Jurkat, Clone E6-1 (cell line): ENCODE results near the gene RPTOR.

Experiments used
- DNase-seq: peaks from one replicate; pipeline ENCODE4 v3.0.0-alpha.2; 2011; ENCODE audit warnings: low read depth, low spot score
- H3K4me3 ChIP-seq: 2 replicates; pipeline ENCODE4 v1.5.1; 2011; ENCODE audit warnings: mild to moderate bottlenecking, low read length, control low read depth, moderate library complexity

RPTOR gene

DNA sequence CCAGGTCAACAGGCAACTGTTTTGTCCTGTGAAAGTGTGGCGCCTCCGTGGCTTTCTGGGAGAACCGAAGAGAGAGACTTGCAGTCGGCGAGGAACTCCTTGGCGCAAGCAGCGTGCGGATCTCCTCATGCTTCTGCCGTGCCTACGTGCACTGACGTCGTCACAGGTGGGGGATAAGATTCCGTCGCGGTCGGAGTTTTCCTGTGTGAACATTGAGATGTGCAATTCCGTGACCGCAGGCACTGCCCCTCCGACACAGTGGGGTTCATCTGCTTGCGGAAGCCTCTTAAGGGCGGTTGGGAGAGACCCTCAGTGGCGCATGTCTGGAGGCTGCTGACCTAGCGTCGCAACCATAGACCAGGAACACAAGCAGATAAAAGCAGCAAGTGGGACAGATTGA, 234.7 kb downstream of the RPTOR start:
- no peak for DNase-seq
- no peak overlapping the region for H3K4me3 ChIP-seq

DNA sequence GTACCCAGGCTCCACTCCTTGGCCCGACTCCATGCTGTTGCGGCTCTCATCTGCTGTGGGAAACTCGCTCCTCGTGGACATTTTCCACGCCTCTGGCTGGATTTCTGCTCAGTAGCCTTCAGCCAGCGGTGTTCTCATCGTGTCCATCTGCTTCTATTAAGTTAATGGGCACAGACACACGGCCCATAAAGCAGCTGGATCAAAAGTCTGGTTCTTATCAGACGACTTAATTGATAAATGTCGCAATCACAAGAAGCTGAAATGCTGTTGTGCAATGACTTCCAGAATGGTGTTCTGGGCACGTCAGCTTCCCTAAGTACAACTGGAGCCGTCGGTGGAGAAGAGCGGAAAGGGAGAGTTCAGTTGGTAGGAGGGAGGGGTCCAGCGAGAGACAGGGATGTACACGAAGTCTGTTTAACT, 235.3 kb downstream of the RPTOR start:
- no peak overlapping the region; the same call in 1 of the 2 replicates for H3K4me3 ChIP-seq
- no peak for DNase-seq

DNA sequence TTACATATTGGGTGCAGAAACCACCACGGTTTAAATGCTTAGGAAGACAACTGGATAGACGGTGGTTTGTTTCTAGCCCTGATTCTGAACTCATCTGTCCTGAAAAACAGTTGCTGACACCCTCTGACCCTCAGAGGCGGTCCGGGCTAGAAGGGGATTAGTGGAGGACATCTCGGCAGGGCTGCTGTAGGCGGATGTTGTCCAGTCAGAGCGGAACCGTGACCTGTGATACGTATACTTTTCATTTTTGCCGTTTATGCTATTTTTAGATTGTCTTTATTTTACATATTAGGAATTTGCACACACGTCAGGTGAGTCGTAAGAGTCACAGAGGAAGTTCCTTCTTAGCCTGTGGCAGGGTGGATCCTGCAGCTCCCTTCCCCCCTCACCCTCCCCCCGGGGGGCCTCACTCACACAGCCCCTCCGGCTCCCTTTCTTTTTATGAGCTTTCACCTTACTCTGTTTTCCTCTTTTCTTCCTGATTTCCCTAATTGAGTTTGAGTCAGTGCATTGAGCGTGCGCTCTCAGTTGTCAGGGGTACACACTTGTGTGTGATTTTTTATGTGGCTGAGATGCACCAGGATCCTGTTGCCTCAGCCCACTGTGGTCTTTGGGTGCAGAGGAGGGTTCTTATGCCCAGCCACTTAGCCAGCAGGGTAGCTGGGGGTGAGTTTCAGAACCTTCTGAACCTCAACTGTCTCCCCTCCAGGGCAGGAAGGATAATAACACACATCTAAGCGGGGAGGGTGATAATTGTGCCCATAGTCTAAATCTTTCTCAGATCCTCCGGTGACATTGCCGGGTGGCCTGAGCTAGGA, 236.0 kb downstream of the RPTOR start:
- DNase-seq = peak; percentile 83
- H3K4me3 ChIP-seq = peak overlapping the region; percentile 40

- H3K4me3 ChIP-seq = peak overlapping the region; percentile 40
- no peak for DNase-seq
These were observed 236.6 kb downstream of the RPTOR start for GRCh38 chr17:80781211-80781610.

DNA sequence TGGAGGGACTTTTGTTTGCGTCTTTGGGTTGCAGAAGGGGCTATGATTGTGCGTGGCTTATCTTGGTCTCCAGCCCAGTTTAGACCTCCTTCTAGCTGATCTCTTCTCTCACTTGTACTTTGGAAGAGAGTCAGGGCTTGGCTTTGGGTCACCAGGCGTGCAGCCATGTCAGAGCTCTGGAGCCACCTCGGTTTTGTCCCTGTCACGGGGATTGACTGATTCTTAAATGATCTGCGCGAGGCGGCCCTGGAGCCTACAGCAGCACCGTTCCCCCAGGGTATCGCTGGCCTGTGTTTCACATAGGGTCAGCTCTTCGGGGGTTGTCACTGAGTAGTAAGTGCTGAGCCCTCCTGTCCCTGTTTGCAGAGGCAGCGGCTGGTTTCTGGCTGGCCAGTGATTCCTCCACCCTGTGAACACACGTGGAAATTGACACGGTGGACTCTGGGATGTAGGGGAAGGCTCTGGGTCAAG, 237.2 kb downstream of the RPTOR start:
- no peak for DNase-seq
- peak overlapping the region; percentile 40 for H3K4me3 ChIP-seq

GRCh38 chr17:80782536-80783427, 238.1 kb downstream of the RPTOR start:
- DNase-seq = peak; percentile 93
- H3K4me3 ChIP-seq = peak overlapping the region; percentile 42

DNA sequence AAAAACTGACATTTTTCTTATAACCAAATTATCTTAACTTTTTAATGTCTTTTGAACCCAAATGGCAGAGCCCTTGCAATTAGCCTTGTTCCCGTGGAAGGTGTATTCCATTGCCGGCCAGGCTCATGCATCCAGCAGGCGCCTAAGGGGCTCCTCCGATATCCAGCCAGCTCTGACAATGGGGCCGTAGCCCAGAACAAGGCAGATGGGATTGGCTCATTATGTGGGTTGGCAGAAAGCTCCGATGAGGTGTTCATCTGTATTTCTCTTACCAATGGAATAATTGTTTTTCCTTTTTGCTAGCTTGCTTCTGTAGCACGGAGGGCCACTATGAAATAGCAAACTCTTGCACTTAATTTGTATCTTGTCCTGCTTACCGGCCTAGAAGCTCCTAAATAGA, 238.8 kb downstream of the RPTOR start:
- H3K4me3 ChIP-seq = peak overlapping the region; percentile 42
- no peak for DNase-seq

GRCh38 chr17:80783971-80784370, 239.3 kb downstream of the RPTOR start:
- DNase-seq = no peak
- no peak overlapping the region for H3K4me3 ChIP-seq

DNA sequence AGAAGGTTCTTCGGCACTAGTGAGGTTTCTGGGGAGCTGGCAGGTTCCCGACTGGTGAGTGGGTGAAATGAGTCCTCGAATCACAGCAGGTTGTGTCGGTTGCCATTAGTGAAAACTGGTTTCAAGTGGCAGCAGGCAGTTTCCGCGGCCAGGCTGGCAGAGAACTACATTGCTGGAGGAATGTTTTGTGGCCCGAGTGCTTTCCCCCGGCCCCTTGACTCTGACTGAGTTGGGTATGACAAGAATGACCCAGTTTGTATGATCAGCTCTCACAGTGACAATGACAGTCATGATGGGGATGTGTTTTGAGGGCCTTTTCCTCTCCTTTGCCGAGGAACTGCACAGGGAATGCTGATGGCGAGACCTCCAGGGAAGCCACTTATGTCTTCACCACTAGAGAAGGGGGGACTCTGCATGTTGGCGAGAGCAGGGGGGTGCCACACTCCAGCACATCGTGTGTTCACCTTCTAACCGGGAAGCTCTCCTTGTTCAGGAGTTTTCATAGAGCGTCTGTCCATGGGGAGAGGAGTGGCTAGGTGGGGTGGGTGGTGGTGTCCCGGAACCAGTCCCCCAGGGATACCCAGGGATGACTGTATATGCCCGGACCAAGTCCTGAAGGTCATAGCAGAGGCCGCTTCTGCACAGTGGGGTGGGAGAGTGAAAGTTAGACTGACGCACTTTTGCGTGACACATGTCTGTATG, 241.0 kb downstream of the RPTOR start:
- no peak for DNase-seq
- H3K4me3 ChIP-seq = no peak overlapping the region

- DNase-seq = no peak
- no peak overlapping the region for H3K4me3 ChIP-seq
These were observed 241.8 kb downstream of the RPTOR start for GRCh38 chr17:80786470-80786869.

DNA sequence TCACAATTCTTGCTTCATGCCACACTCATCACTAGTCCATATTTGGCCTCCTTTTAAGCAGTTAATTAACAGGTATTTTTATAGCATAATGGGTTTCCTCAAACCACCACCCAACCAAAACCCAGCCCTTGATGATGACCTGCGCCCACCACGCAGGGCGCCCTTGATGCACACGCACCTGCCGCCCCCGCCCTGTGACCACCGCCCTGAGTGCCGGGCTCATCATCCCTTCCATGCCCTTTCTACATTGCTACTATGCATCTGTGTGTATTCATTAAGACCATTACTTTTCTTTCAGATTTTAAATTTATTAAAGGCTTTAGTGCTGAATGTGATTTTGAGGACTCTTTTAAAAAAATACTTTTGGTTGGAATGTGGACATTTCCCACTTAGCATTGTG, 242.2 kb downstream of the RPTOR start:
- DNase-seq = no peak
- no peak overlapping the region for H3K4me3 ChIP-seq

DNA sequence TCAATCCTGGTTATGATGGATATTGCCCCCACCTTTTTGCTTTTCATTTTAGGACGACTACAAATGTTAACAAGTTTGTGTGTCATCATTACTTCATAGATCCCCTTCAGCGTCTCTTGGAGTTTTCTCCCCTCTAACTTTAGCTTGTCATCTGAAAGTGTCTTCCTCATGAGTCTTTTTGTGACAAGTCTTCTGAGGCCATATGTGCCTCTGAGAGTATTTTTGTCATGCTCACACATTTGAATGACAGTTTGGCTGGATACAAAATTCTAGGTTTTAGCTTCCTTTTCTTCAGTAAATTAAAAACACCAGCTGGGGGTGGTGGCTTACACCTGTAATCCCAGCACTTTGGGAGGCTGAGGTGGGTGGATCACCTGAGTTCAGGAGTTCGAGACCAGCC, 243.2 kb downstream of the RPTOR start:
- no peak for DNase-seq
- no peak overlapping the region for H3K4me3 ChIP-seq

GRCh38 chr17:80789356-80789902, 244.8 kb downstream of the RPTOR start:
- no peak for DNase-seq
- H3K4me3 ChIP-seq = peak overlapping the region; percentile 26

- peak overlapping the region; percentile 26 for H3K4me3 ChIP-seq
- peak; percentile 73 for DNase-seq
These were observed 245.6 kb downstream of the RPTOR start for GRCh38 chr17:80790021-80790765.

GRCh38 chr17:80790981-80791742, 246.5 kb downstream of the RPTOR start:
- peak overlapping the region; percentile 18 for H3K4me3 ChIP-seq

GRCh38 chr17:80791758-80792284, 247.2 kb downstream of the RPTOR start:
- no peak for DNase-seq
- no peak overlapping the region for H3K4me3 ChIP-seq

More at GRCh38 chr17:80790981-80791742, 246.5 kb downstream of the RPTOR start:
- peak; percentile 88 for DNase-seq

DNA sequence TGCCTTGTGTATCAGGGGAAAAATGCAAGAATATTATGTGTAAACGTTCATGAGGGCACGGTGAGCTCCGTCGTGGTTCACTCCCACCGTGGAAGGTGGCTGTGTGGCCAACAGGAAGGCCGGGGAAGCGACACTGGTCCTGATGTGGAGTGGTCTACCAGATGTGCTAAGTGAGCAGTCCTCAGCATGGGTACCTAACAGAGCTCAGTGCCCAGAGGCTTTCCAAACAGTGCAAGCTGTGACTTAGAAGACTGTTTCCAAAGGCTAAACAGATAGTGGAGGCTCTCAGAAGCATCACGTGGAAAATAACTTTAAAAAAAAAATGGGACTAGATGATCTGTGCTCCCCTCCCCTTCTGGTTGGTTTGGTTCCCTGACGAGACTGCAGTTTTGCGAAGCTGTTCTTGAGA, 247.7 kb downstream of the RPTOR start:
- no peak overlapping the region for H3K4me3 ChIP-seq
- DNase-seq = no peak

DNA sequence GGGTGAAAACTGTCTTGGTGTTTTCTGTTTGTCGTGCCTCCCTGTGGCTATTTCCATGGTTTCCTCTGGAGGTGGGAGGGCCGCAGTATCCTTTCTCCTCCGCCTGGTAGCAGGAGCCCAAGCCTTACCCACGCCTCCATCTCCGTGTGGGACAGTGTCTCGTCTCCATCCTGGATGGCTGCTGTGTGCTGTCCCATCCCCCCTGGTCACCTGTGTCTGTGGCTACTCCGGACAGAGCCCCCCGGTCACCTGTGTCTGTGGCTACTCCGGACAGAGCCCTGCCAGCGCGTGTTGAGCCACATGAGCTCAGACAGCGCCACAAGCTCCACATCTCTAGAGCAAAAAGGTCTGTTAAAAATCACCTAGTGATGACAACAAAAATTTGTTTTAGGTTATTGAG, 248.8 kb downstream of the RPTOR start:
- DNase-seq = no peak
- H3K4me3 ChIP-seq = no peak overlapping the region
